Endometrium (tissue), 2 donors: ENCODE measurements around the gene SDF4.
"Not testable (repeated sequence)": the region's sequence is repeated elsewhere in the genome, so short reads cannot be mapped to it uniquely, and the experiment has no call there.

Experiments used
- FAIRE-seq: peaks from 2 replicates; lab custom pipeline; 2012; peaks lifted over from hg19 to GRCh38; lab: Jason Lieb, UNC
- donor health status: control.
- donor health status: control.

Gene SDF4

GRCh38 chr1:1177452-1178206, 54.2 kb downstream of the SDF4 start:
- no peak for FAIRE-seq

GRCh38 chr1:1176931-1177330, 54.9 kb downstream of the SDF4 start:
- no peak for FAIRE-seq

GRCh38 chr1:1176063-1176761, 55.6 kb downstream of the SDF4 start:
- FAIRE-seq: not testable (repeated sequence)

GRCh38 chr1:1175221-1176062, 56.4 kb downstream of the SDF4 start:
- FAIRE-seq: no peak

GRCh38 chr1:1173793-1174415, 57.9 kb downstream of the SDF4 start, which contains the start of gene TTLL10:
Gene TTLL10 (plus strand): TSS chr1:1173880. CDS start chr1:1179216, 5,336 bp downstream.
- FAIRE-seq: no peak

GRCh38 chr1:1173061-1173792, 58.6 kb downstream of the SDF4 start:
- no peak for FAIRE-seq

- no peak for FAIRE-seq
These were observed 60.1 kb downstream of the SDF4 start for GRCh38 chr1:1171546-1172340.

- FAIRE-seq: no peak
These were observed 60.6 kb downstream of the SDF4 start for GRCh38 chr1:1171161-1171545.

- no peak for FAIRE-seq
These were observed 61.3 kb downstream of the SDF4 start for GRCh38 chr1:1170215-1171091.

- FAIRE-seq: no peak
These were observed 62.2 kb downstream of the SDF4 start for GRCh38 chr1:1169429-1170214.

- no peak for FAIRE-seq
These were observed 63.1 kb downstream of the SDF4 start for GRCh38 chr1:1168451-1169411.

- no peak for FAIRE-seq
These were observed 63.9 kb downstream of the SDF4 start for GRCh38 chr1:1167841-1168450.

GRCh38 chr1:1167398-1167821, 64.4 kb downstream of the SDF4 start:
- FAIRE-seq: no peak
